Measurements from ENCODE around the gene TNK1.
A peak's percentile ranks its signal among the peaks of the same experiment; 100 is the strongest.

The TNK1 gene

GRCh38 chr17:7413346-7413985 is 32.6 kb downstream of the TNK1 start:
- no peak for DNase-seq

DNA sequence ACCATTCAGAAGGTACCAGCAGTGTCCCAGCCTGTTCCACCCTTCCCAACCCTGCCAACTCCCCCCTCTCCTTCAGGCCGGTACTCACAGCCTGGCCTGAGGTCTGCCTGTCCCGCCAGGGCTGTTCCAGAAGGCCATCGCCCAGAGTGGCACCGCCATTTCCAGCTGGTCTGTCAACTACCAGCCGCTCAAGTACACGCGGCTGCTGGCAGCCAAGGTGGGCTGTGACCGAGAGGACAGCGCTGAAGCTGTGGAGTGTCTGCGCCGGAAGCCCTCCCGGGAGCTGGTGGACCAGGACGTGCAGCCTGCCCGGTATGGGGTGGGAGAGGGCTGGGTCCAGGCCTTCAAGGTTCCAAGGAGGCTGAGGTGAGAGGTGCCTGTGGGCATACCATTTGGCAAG is 33.9 kb downstream of the TNK1 start:
- DNase-seq, result no peak

DNA sequence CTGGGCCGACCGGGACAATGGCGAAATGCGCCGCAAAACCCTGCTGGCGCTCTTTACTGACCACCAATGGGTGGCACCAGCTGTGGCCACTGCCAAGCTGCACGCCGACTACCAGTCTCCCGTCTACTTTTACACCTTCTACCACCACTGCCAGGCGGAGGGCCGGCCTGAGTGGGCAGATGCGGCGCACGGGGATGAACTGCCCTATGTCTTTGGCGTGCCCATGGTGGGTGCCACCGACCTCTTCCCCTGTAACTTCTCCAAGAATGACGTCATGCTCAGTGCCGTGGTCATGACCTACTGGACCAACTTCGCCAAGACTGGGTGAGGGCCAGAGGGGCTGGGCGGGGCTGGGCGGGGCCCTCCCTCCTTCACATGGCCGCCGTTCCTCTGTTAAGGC is 34.9 kb downstream of the TNK1 start:
- DNase-seq, result no peak

- DNase-seq, result no peak
Observed at GRCh38 chr17:7416323-7416722, 35.4 kb downstream of the TNK1 start.

GRCh38 chr17:7417056-7417655 is 36.3 kb downstream of the TNK1 start:
- DNase-seq, result no peak

GRCh38 chr17:7418472-7419152 is 37.7 kb downstream of the TNK1 start:
- no peak for DNase-seq

GRCh38 chr17:7419819-7420610 is 39.1 kb downstream of the TNK1 start, which contains the start of gene SPEM1:
Gene SPEM1, plus strand, starts transcription at chr17:7420324. Its CDS starts 61 bp downstream, at chr17:7420385.
- no peak for DNase-seq

DNA sequence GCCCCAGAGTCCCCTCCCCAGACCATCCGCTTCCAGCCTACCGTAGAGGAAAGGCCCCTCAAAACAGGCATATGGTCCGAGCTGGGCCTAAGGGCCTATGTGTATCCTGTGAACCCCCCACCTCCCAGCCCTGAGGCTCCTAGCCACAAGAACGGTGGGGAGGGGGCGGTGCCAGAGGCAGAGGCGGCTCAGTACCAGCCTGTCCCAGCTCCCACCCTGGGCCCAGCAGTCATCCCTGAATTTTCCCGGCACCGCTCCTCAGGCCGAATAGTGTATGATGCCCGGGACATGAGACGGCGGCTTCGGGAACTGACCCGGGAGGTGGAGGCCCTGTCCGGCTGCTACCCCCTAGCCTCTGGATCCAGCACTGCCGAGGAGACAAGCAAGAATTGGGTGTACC is 40.3 kb downstream of the TNK1 start:
- no peak for DNase-seq

DNA sequence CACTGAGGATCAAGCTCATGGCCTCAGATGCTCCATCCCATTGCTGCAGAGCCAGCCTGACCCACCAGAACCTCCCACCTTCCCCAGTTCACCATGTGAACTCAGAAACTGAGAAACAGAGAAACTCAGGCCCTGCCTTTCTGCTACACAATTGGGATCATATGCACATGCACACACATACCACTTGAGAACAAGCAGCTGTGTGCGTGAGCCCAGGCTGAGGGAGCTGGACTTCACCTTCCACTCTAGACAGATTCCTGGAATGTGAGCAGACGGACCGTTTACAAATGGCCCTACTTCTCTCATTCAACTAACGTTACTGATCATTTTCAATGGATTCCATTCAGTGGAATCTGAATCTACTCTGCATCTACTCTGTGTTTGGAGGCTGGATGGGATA is 42.8 kb downstream of the TNK1 start:
- DNase-seq, result no peak

DNA sequence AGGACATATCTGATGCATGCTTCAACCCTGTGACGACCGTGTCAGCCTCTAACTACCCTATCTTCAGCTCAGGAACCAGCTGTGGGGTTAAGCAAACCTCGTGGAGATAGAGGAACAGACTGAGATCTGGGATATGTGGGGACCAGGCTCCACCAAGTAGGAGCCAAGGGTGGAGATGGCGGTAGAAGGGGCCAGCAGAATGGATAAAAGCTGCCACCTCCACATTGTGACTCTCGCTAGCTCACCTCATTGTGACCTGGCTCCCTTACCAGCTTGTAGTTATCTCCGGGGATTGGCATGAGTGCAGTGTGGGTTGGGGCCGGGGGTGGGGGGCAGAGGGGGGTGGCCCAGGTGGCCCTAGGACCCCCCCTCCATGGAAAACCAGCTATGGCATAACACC is 44.4 kb downstream of the TNK1 start, which contains the start of gene SPEM2:
Gene SPEM2, plus strand, starts transcription at position 301 of the 400 bp plus-strand sequence. Its CDS starts 73 bp downstream, at position 374.
- DNase-seq, result no peak

DNA sequence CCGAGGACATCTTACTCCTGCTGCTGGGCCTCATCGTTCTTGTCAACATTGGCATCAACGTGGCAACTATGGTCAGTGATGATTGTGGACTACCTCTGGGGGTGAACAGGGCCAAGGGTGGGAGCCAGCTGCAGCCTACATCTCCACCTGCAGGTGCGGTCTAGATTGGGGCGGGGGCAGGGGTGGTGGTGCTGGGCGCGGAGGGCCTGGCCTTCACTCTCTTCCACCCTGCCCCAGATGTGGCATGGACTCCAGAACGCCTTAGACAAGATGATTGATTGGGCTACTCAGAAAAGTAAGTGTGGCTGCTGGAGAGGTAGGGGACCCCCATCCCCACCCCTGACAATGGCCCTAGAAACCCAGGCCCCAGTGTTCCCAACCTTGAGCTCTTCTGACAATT is 44.9 kb downstream of the TNK1 start:
- no peak for DNase-seq

- DNase-seq, result no peak
Observed at GRCh38 chr17:7426203-7426863, 45.4 kb downstream of the TNK1 start.

GRCh38 chr17:7426896-7427489 is 46.1 kb downstream of the TNK1 start:
- DNase-seq, result no peak

DNA sequence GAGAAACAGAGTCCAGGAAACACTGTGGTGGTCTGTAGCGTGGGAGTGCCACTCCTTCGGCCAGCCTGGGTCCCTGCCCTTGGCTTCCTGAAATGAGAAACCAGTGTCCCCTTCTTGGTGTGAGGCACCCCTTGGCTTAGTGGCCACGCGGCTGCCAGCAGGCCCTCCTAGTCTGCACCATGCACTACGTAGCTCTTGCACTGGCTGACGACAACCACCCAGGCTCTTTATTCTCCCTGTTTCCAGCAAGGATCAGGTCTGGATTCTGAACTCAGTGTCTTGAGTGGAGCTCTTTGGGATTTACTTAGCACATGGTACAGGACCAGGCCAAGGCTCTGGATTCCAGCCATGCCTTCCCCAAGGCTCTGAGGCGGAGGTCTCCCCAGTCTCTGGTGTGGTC is 46.7 kb downstream of the TNK1 start:
- no peak for DNase-seq

DNA sequence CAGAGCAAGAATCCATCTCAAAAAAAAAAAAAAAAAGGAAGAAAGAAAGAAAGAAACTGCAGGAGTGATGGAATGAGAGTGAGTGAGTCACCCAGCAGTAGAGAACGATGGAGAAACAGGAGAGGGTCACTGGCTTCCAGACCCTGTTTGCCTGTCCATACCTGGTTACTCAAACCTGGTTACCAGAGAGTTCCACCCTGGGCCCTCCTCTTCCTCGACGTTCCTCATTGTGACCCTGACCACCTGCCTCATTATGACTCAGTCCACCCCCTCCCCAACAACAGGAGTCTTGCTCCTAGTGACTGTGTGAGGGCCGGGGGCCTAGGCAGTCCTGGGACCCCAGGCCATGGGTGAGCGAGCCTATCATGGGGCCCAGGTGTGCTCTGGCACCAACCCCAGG is 47.7 kb downstream of the TNK1 start, which contains the start of gene SPEM3:
Gene SPEM3, plus strand, starts transcription at position 301 of the 400 bp plus-strand sequence. Its CDS starts 46 bp downstream, at position 347.
- no peak for DNase-seq

DNA sequence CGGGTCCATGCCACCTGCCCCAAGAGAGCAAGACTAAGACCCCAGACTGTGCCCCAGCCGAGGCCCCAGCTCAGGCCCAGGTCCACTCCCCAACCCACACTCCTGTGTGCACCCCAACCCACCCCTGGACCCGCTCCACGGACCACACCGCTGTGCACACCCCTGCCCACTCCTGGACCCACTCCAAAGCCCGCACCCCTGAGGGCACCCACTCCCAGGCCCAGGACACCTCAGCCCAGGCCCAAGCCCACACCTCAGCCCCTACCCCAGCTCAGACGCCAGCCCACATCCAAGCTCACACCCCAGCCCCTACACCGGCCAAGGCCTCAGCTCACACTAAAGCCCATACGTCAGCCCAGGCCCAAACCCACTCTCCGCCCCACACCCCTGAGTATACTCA is 48.8 kb downstream of the TNK1 start:
- no peak for DNase-seq

DNA sequence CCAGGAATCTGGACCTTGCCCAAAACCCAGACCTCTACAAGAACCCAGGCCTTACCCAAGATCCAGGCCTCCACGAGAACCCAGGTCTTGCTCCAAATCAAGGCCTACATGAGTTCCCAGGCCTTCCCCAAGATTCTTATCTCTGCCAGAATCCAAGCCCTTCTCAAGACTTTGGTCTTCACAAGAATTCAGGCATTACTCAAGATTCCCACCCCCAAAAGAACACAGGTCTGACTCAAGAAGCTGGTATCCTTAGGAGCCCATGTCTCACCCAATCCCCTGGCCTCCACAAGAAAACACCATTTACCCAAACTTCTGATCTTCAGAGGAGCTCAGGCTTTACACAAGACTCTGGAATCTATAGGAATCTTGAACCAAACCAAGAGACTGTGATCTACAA is 50.3 kb downstream of the TNK1 start:
- DNase-seq, result no peak

DNA sequence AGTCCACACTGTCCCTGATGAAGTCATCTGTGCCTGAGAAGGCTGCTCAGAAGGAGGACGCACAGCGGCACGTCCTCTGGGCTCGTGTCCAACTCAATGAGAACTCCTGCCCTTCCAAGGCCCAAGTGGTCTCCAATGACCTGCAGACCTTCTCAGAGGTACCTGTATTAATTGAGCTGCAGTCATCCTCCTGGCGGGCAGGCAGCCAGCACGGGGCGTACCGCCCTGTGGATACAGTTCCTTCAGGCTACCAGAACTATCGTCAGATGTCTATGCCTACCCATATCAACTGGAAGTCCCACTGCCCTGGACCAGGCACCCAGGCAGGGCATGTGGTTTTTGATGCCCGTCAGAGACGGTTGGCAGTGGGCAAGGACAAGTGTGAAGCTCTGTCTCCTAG is 51.4 kb downstream of the TNK1 start:
- no peak for DNase-seq

DNA sequence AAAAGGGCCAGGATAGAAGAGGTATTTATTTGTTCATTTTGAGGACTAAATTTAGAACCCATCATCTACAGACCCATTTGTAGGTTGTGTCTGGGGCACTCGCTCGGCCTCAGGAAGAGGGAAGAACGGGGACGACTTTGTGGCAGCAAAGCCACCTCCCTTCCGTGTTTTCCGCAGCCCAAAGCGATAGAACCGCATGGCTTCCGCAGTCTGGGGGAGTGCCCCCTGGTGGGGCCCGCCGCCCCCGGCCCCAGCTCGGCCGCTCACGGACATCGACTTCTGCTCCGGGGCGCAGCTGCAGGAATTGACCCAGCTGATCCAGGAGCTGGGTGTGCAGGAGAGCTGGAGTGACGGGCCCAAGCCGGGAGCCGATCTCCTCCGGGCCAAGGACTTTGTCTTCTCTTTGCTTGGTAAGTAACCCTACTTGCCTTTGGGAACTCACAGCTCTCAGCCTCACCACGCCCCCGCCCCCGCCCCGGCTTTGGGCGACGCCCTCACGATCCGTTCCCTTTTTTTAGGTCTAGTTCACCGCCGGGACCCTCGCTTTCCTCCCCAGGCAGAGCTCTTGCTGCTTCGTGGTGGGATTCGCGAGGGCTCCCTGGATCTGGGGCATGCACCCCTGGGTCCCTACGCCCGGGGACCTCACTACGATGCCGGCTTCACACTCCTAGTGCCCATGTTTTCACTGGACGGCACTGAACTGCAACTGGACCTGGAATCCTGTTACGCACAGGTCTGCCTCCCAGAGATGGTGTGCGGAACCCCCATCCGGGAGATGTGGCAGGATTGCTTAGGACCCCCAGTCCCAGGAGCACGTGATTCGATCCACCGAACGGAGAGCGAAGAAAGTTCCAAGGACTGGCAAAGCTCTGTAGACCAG is 55.0 kb downstream of the TNK1 start:
- DNase-seq, result peak in 1 of 2 experiments; percentile 5

DNA sequence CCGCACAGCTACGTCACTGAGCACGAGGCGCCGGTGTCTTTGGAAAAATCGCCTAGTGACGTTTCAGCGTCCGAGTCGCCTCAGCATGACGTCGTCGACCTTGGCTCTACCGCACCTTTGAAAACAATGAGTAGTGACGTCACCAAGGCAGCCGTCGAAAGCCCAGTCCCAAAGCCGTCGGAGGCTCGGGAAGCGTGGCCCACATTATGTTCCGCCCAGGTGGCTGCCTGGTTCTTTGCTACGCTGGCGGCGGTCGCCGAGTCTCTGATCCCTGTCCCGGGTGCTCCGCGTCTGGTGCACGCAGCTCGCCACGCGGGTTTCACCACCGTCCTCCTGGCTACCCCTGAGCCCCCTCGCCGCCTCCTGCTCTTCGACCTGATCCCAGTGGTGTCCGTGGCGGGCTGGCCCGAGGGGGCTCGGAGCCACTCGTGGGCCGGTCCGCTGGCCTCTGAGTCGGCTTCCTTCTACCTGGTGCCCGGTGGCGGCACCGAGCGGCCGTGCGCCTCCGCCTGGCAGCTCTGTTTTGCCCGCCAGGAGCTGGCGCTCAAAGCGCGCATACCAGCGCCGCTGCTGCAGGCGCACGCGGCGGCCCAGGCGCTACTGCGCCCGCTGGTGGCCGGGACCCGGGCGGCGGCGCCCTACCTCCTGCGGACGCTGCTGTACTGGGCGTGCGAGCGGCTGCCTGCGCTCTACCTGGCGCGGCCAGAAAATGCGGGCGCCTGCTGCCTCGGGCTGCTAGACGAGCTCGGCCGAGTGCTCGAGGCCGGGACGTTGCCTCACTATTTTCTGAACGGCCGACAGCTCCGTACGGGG is 55.9 kb downstream of the TNK1 start:
- DNase-seq, result peak; percentile 57 to 79

Data from NCI-H2081 (cell line).